Transverse colon (tissue), 4 donors: Measurements from ENCODE around the gene TSPYL6. TPM values are rescaled to one million over a fixed set of nuclear protein-coding genes. Genes with fewer than 3 reads are reported as not detected.

ENCODE experiments used
- DNase-seq: peaks from one replicate; pipeline ENCODE4 v3.0.0-alpha.2; 2019
- H3K27ac ChIP-seq, 4 donors: fragments of 200-600 bp; sonication (generic); 2 replicates each; pipeline ENCODE4 v1.5.1; 2016 to 2018; ENCODE audit warnings: inconsistent platforms in 4 of 4
- H3K27me3 ChIP-seq: fragments of 200-600 bp; sonication (generic); 2 replicates; pipeline ENCODE4 v1.5.1; 2017; ENCODE audit warnings: inconsistent platforms
- H3K36me3 ChIP-seq, 4 donors: fragments of 200-600 bp; sonication (generic); 2 replicates each; pipeline ENCODE4 v1.5.1; 2017 to 2019; ENCODE audit warnings: inconsistent platforms in 4 of 4
- H3K4me1 ChIP-seq, 4 donors: fragments of 200-600 bp; sonication (generic); 2 replicates each; pipeline ENCODE4 v1.5.1; 2017 to 2020; ENCODE audit warnings: inconsistent platforms in 4 of 4
- H3K4me3 ChIP-seq, 4 donors: fragments of 200-600 bp; sonication (generic); 1 replicate in 1 of 4; 2 replicates in 3 of 4; pipeline versions ENCODE4 v1.5.1 to v1.6.1; 2017 to 2019; ENCODE audit warnings: inconsistent platforms in 4 of 4
- H3K9me3 ChIP-seq, 2 donors: fragments of 200-600 bp; sonication (generic); 2 replicates each; pipeline ENCODE4 v1.5.1; 2017 to 2019; ENCODE audit warnings: inconsistent platforms in 2 of 2
- EP300 ChIP-seq: sonication (generic); formaldehyde crosslinking; IDR thresholded peaks from one replicate; pipeline ENCODE4 v1.6.1; 2017; ENCODE audit warnings: antibody characterized with exemption, low read depth
- POLR2A ChIP-seq: fragments of 450-650 bp; IDR thresholded peaks from one replicate; pipeline ENCODE4 v1.6.1; 2016; ENCODE audit warnings: antibody characterized with exemption, mild to moderate bottlenecking, moderate library complexity
- POLR2AphosphoS5 ChIP-seq, 3 donors: sonication (generic); formaldehyde crosslinking; IDR thresholded peaks; one replicate each; pipeline ENCODE4 v1.6.1; 2016; ENCODE audit warnings: antibody characterized with exemption in 3 of 3
- WGBS, 2 donors: methylation state at CpG; one replicate each; pipeline ENCODE4 v1.1.5; 2018; ENCODE audit warnings: low coverage in 1 of 2; 5-methylcytosine and 5-hydroxymethylcytosine counted together
- in situ Hi-C, 4 donors: fragments of 200-750 bp; cut with MboI; loops; one replicate each; pipeline versions ENCODE4 v1.15.0 to v1.15.1; 2017; ENCODE audit warnings: low sequenced_read_pairs in 3 of 4, low pct_ligation_motif_present in 1 of 4, low pct_unique_long_range_greater_than_20kb in 1 of 4
- intact Hi-C: fragments of 100-400 bp; cut with DNase I; formaldehyde crosslinking; loops from one replicate; pipeline ENCODE4 v1.15.1; 2023; ENCODE audit warnings: low total_unique reads
- total RNA-seq, 4 donors: library from RNA; depleted of rRNA; stranded (reverse); fragments of >200 nt; gene quantifications; one replicate each; pipeline ENCODE4 v1.1.0, GENCODE V29; 2016
- TF ChIP-seq, protein P1 (sequence below), 5 experiments: fragments of 200-600 bp in 3 of 5; fragments of 450-650 bp in 2 of 5; sonication (generic) in 3 of 5; IDR thresholded peaks; 1 replicate in 2 of 5; 2 replicates in 3 of 5; pipeline ENCODE4 v1.5.1; 2016 to 2017; ENCODE audit warnings: antibody characterized with exemption in 5 of 5, inconsistent platforms in 3 of 5, mild to moderate bottlenecking in 2 of 5, moderate library complexity in 1 of 5

Gene TSPYL6
- total RNA-seq, 4 donors from 2014 or later, result not detected

GRCh38 chr2:54255230-54256090, 569 bp downstream of the TSPYL6 start:
- intact Hi-C loops, result no loop called here

DNA sequence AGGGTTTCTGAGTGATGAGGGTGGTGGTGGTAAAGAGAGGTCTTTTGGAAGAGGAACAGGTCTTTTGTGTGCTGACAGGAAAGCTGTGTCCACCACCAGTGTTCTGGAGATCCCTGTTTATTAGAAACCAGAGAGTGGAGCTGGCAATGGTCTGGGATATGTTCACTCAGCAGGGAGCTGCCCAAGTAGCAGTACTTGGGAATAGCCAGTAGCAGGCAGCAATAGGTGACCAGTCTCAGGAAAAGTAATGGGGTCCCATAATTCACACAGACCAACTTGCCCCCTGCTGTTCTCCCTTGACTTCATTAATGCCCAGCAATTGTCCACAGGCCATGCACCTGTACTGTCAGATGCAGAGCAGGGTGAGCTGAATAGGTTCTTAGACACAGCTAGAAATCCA, 1.8 kb downstream of the TSPYL6 start:
- no peaks in the 10 kb centered on the region for H3K36me3 ChIP-seq
- DNase-seq, result no peak
- H3K27me3 ChIP-seq, result no peaks in the 10 kb centered on the region
- H3K9me3 ChIP-seq, result no peaks in the 10 kb centered on the region
- no peak overlapping the region for H3K4me3 ChIP-seq
- intact Hi-C loops, result no loop called here
- no peak overlapping the region for H3K27ac ChIP-seq
- H3K4me1 ChIP-seq, result no peaks in the 10 kb centered on the region
- in situ Hi-C loops, result no loop called here
- TF ChIP-seq POLR2A (no peak), EP300 (no peak), POLR2AphosphoS5 (IDR thresholded peaks at IDR 0.05) (no peak)
- TF ChIP-seq, protein P1, sequence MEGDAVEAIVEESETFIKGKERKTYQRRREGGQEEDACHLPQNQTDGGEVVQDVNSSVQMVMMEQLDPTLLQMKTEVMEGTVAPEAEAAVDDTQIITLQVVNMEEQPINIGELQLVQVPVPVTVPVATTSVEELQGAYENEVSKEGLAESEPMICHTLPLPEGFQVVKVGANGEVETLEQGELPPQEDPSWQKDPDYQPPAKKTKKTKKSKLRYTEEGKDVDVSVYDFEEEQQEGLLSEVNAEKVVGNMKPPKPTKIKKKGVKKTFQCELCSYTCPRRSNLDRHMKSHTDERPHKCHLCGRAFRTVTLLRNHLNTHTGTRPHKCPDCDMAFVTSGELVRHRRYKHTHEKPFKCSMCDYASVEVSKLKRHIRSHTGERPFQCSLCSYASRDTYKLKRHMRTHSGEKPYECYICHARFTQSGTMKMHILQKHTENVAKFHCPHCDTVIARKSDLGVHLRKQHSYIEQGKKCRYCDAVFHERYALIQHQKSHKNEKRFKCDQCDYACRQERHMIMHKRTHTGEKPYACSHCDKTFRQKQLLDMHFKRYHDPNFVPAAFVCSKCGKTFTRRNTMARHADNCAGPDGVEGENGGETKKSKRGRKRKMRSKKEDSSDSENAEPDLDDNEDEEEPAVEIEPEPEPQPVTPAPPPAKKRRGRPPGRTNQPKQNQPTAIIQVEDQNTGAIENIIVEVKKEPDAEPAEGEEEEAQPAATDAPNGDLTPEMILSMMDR (IDR thresholded peaks at IDR 0.05), result no peak

More at GRCh38 chr2:54255230-54256090, 569 bp downstream of the TSPYL6 start:
- 90 to 96% methylated on average over 17 to 37 of the region's 37 CpGs for WGBS, 2 donors
- H3K4me3 ChIP-seq, result no peak overlapping the region
- no peaks in the 10 kb centered on the region for H3K9me3 ChIP-seq
- TF ChIP-seq, protein P1 (IDR thresholded peaks at IDR 0.05), result no peak
- TF ChIP-seq EP300, result no peak
- no peak for TF ChIP-seq POLR2A
- TF ChIP-seq POLR2AphosphoS5 (IDR thresholded peaks at IDR 0.05), result no peak
- no peaks in the 10 kb centered on the region for H3K27me3 ChIP-seq
- DNase-seq, result no peak
- in situ Hi-C loops, result no loop called here
- no peak overlapping the region for H3K27ac ChIP-seq
- H3K36me3 ChIP-seq, result no peaks in the 10 kb centered on the region
- H3K4me1 ChIP-seq, result no peaks in the 10 kb centered on the region

DNA sequence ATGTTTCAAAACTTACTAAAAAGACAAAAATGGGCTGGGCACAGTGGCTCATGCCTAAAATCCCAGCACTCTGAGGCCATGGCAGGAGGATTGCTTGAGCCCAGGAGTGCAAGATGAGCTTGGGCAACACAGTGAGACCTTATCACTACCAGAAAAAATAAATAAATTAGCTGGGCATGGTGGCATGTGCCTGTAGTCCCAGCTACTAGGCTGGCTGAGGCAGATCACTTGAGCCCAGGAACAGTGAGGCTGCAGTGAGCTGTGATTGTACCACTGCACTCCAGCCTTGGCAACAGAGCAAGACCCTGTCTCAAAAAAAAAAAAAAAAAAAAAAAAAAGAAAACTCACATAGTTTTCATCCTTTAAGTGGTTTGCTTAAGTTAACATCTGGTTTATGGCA, 6.4 kb downstream of the TSPYL6 start:
- in situ Hi-C loops, result no loop called here
- no peaks in the 10 kb centered on the region for H3K36me3 ChIP-seq
- no peaks in the 10 kb centered on the region for H3K4me1 ChIP-seq
- no peak overlapping the region for H3K4me3 ChIP-seq
- TF ChIP-seq, protein P1 (IDR thresholded peaks at IDR 0.05), result no peak
- TF ChIP-seq POLR2A (no peak), EP300 (no peak), POLR2AphosphoS5 (IDR thresholded peaks at IDR 0.05) (no peak)
- intact Hi-C loops, result no loop called here
- H3K27me3 ChIP-seq, result no peaks in the 10 kb centered on the region
- no peak overlapping the region for H3K27ac ChIP-seq
- H3K9me3 ChIP-seq, result no peaks in the 10 kb centered on the region
- DNase-seq, result no peak

DNA sequence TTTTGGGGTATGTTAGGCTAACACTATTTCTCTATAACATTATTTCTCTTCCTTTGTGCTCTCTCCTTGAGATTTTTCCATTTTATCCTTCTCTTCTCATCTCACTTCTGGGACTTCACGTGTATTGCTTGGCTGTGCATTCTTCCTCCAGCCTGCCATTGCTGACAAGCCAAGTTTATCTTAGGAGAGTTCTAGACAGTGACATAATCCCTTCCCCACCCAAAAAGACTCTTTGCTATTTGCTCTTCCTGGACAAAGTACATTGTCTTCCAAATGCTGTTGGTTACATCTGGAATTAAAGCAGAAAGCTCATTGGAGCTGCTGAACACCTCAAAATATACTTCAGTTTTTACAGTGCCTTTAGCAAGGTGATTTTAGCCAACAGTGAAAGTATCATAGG, 8.9 kb downstream of the TSPYL6 start:
- Histone ChIP-seq H3K9me3 (no peaks in the 10 kb centered on the region), H3K27me3 (no peaks in the 10 kb centered on the region), H3K4me3 (no peak overlapping the region), H3K4me1 (no peaks in the 10 kb centered on the region), H3K36me3 (no peaks in the 10 kb centered on the region), H3K27ac (no peak overlapping the region)
- in situ Hi-C loops (no loop called here), intact Hi-C loops (no loop called here)
- DNase-seq, result no peak
- 40 to 52% methylated on average over 1 of the region's 1 CpG for WGBS, 2 donors
- TF ChIP-seq POLR2AphosphoS5 (IDR thresholded peaks at IDR 0.05), result no peak
- TF ChIP-seq EP300, result no peak
- no peak for TF ChIP-seq POLR2A
- TF ChIP-seq, protein P1 (IDR thresholded peaks at IDR 0.05), result no peak
